Articular chondrocyte of knee joint (primary cell): ENCODE measurements around the gene ZNF784. TPM values are rescaled to one million over a fixed set of nuclear protein-coding genes. Genes with fewer than 3 reads are reported as not detected.

ENCODE experiments used
- total RNA-seq: library from RNA; depleted of rRNA; stranded (reverse); fragments of >200 nt; gene quantifications from 2 replicates; pipeline ENCODE4 v1.2.3, GENCODE V29; 2012

Gene ZNF784
- total RNA-seq = 4.7 and 6.2 TPM in 2 replicates

GRCh38 chr19:55624109-55625003 lies at the start of gene ZNF784:
Gene ZNF784 (minus strand): TSS chr19:55624566. CDS start chr19:55624561, 5 bp downstream.

DNA sequence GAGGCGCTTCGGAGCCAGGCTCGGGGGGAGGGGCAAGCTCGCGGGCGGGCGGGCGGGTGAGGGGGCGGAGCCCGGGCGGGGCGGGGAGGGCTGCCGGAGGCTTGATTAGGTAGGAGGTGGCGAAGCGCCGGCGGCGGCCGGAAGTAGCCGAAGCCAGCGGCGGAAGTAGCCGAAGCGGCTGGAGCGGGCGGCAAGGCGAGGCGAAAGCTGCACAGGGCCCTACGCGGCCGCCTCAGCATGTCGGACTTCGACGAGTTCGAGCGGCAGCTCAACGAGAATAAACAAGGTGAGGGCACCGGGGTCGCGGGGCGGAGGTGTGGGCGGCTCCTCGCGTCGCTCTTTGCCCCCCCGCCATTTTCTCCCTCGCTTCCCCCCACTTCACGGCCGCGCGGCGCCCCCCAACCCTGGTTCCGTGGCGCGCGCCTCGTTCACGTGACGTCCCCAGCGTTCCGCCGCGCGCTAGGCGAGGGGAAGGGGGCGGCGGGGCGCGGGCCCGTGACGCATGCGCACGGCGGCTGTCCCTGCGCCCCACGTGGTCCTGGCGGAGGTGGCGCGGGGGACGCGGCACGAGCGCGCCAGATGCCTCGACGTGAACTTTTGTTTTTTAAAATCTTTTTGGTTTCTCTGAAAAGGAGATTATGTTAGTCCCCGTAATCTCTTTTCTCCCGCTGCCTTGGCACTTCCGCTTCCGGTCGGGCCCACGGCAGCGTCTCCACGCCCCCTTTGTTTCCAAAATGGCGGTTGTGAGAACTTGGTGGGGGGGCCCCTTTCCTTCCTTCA lies 30.7 kb upstream of the ZNF784 start, which contains the start of gene U2AF2:
Gene U2AF2 (plus strand): TSS at position 168 of the 780 bp plus-strand sequence. CDS start 70 bp downstream, at position 238.

GRCh38 chr19:55647732-55648584 lies 23.6 kb upstream of the ZNF784 start, which contains the start of gene CCDC106:
Gene CCDC106 (plus strand): TSS chr19:55648212. CDS start chr19:55649047, 835 bp downstream.

GRCh38 chr19:55643003-55643886 lies 18.9 kb upstream of the ZNF784 start, which contains the start of gene ZNF581:
Gene ZNF581 (plus strand): TSS chr19:55643649. CDS start chr19:55644572, 923 bp downstream.

DNA sequence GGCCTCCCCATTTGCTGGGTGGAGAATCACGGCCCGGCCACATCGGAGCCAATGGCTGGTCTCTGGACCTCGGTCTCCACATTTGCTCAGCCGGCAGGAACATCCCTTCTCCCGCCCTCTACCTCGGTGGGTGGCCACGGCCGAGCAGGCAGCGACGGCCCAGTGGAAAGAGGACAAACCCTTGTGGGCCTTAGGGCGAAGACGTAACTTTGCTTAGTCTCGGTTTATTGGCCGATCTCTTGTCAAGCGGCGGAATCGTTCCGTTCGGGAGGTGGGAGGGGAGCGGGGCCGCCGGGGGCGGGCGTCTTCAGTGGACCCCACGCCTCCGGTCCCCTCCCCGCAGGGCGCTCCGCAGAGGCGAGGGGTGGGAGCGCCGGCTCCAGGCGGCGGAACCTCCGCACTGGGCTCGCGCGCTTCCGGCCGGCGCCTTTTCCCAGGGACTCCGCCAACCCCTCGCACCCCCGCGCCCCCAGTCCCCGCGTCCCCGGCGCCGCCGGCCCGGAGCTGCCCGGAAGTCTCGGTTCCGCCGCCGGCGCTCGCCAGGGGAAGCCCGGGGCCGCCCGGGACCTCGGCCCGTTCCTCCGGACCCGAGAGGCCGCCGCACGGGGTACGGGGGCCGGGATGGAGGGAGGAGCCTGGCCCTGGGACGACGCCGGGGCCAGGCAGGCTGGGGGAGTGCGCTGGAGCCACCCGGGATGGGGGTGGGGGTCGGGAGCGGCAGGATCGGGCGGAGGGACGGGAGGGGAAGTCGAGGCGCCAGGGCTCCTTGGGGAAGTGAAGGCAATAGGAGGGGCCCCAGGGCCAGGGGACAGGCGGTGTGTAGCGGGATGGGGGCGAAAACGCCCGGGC lies 16.4 kb upstream of the ZNF784 start, which contains the start of gene ZNF580:
Gene ZNF580 (plus strand): TSS at position 426 of the 849 bp plus-strand sequence. CDS start 1,507 bp downstream, outside the sequence.

GRCh38 chr19:55605637-55606470 lies 18.5 kb downstream of the ZNF784 start, which contains the start of gene ZNF865:
Gene ZNF865 (plus strand): TSS chr19:55605647. CDS start chr19:55613619, 7,972 bp downstream.

GRCh38 chr19:55599842-55600661 lies 24.3 kb downstream of the ZNF784 start, which contains the start of gene ZNF524:
Gene ZNF524 (plus strand): TSS chr19:55600288. CDS start chr19:55602113, 1,825 bp downstream.

GRCh38 chr19:55599468-55599841 lies 24.9 kb downstream of the ZNF784 start, which contains the start of gene FIZ1:
Gene FIZ1 (minus strand): TSS chr19:55599517. CDS start chr19:55597865, 1,652 bp downstream.

DNA sequence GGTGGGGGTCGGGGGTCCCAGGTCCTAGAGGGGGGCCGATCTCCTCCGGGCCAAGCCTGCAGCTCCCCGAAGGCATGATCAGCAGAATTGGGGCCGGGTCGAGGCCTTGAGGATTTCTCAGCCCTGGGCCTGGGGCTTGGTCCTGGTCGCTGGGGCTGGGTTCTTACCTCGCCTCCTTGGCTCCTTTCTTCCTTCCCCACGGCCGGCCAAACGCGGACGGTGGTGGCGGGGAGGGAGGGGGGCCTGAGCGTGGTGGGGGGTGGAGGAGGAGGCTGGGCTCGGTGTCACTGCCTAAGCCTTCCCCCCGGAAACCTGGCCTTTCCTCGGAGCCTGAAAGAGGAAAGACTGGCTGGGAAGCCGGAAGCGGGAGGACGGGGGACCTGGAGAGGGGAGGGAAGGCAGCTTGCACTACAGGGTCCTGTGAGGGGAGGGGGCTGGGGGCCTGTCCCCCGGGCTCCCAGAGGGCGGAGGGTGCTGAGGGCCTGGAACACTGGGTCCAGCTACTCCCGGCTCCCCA lies 43.7 kb downstream of the ZNF784 start, which contains the start of gene ZNF579:
Gene ZNF579 (minus strand): TSS at position 221 of the 517 bp plus-strand sequence. CDS start 1,209 bp downstream, outside the sequence.

Other genes with a start within 250 kb of the ZNF784 start
- gene TMEM190, start 247.7 kb downstream of the ZNF784 start, total RNA-seq = not detected in 2 replicates
- not detected in 2 replicates for gene TMEM238, start 240.3 kb downstream of the ZNF784 start, total RNA-seq
- 441 and 509 TPM in 2 replicates for gene RPL28, start 238.6 kb downstream of the ZNF784 start, total RNA-seq
- gene UBE2S, start 216.8 kb downstream of the ZNF784 start, total RNA-seq = 32.4 and 36.3 TPM in 2 replicates
- gene SHISA7, start 181.3 kb downstream of the ZNF784 start, total RNA-seq = not detected in 2 replicates
- gene ISOC2, start 162.9 kb downstream of the ZNF784 start, total RNA-seq = 48.6 and 53.3 TPM in 2 replicates
- gene C19orf85, start 159.8 kb downstream of the ZNF784 start, total RNA-seq = not detected in 2 replicates
- gene ZNF628, start 147.9 kb downstream of the ZNF784 start, total RNA-seq = 2.1 and 2.7 TPM in 2 replicates
- 3.8 and 5.6 TPM in 2 replicates for gene NAT14, start 139.4 kb downstream of the ZNF784 start, total RNA-seq
- 23.4 and 33.8 TPM in 2 replicates for gene SSC5D, start 136.1 kb downstream of the ZNF784 start, total RNA-seq
- gene SBK2, start 87.4 kb downstream of the ZNF784 start, total RNA-seq = not detected in 2 replicates
- 0.11 TPM in 1 of 2 replicates, not detected in the other for gene SBK3, start 79.0 kb downstream of the ZNF784 start, total RNA-seq
- gene ZNF579, start 43.7 kb downstream of the ZNF784 start, total RNA-seq = 6.5 and 8.9 TPM in 2 replicates
- 3.4 and 5.1 TPM in 2 replicates for gene FIZ1, start 25.0 kb downstream of the ZNF784 start, total RNA-seq
- 6.6 and 7.1 TPM in 2 replicates for gene ZNF524, start 24.3 kb downstream of the ZNF784 start, total RNA-seq
- 1.2 and 1.3 TPM in 2 replicates for gene ZNF865, start 18.9 kb downstream of the ZNF784 start, total RNA-seq
- gene ZNF580, start 16.4 kb upstream of the ZNF784 start, total RNA-seq = 5.3 and 8.6 TPM in 2 replicates
- gene ZNF581, start 19.1 kb upstream of the ZNF784 start, total RNA-seq = 17.6 and 20.4 TPM in 2 replicates
- 6.9 and 7.4 TPM in 2 replicates for gene CCDC106, start 23.6 kb upstream of the ZNF784 start, total RNA-seq
- 65.0 and 66.0 TPM in 2 replicates for gene U2AF2, start 30.5 kb upstream of the ZNF784 start, total RNA-seq
- 48.3 and 57.5 TPM in 2 replicates for gene EPN1, start 50.7 kb upstream of the ZNF784 start, total RNA-seq
- not detected in 2 replicates for gene NLRP9, start 113.8 kb upstream of the ZNF784 start, total RNA-seq
- not detected in 2 replicates for gene RFPL4A, start 134.5 kb upstream of the ZNF784 start, total RNA-seq
- gene RFPL4AL1, start 144.6 kb upstream of the ZNF784 start, total RNA-seq = not detected in 2 replicates
- not detected in 2 replicates for gene NLRP11, start 207.4 kb upstream of the ZNF784 start, total RNA-seq
- not detected in 2 replicates for gene NLRP4, start 212.0 kb upstream of the ZNF784 start, total RNA-seq